ENCODE results near the gene TSPAN5.

TSPAN5 gene

DNA sequence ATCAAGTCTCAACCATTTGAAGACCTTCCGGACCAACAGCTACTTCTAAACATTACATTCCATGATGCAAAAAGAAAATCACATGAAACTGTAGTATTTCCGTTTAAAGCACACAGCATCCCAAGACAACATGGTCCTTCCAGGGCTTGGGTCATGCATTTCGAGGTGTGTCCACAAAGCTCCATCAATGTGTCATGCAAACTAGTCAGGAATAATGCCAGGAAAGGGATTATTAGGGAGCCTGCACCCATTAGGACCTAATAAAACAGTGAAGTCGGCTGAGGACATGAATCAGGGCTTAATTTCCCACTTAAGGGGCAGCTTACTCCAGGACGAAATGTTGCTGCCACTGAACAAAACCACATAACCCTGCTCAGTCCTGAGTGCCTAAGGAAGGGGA, 177.9 kb downstream of the TSPAN5 start:
- TF ChIP-seq, protein P1, sequence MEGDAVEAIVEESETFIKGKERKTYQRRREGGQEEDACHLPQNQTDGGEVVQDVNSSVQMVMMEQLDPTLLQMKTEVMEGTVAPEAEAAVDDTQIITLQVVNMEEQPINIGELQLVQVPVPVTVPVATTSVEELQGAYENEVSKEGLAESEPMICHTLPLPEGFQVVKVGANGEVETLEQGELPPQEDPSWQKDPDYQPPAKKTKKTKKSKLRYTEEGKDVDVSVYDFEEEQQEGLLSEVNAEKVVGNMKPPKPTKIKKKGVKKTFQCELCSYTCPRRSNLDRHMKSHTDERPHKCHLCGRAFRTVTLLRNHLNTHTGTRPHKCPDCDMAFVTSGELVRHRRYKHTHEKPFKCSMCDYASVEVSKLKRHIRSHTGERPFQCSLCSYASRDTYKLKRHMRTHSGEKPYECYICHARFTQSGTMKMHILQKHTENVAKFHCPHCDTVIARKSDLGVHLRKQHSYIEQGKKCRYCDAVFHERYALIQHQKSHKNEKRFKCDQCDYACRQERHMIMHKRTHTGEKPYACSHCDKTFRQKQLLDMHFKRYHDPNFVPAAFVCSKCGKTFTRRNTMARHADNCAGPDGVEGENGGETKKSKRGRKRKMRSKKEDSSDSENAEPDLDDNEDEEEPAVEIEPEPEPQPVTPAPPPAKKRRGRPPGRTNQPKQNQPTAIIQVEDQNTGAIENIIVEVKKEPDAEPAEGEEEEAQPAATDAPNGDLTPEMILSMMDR (IDR thresholded peaks at IDR 0.05) = no peak

DNA sequence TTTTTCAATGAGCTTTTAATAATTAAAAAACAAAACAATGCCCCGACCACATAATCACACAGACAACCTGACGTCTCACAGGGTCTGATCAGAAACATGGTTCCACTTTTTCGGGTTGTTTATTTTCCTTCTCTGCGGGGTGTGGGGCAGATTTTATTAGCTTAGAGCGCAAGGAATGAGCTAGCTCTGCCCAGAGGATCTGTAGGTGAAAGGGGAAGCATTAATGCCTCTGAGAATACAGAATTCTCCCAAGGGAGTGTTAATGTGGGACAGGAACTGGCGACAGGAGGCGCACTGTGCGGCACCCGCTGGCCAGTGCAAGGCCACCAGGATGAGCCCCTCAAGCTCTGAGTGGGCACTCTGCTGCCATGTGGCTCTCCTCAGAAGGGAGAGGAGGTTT, 181.5 kb downstream of the TSPAN5 start:
- TF ChIP-seq, protein P1 (IDR thresholded peaks at IDR 0.05) = no peak

DNA sequence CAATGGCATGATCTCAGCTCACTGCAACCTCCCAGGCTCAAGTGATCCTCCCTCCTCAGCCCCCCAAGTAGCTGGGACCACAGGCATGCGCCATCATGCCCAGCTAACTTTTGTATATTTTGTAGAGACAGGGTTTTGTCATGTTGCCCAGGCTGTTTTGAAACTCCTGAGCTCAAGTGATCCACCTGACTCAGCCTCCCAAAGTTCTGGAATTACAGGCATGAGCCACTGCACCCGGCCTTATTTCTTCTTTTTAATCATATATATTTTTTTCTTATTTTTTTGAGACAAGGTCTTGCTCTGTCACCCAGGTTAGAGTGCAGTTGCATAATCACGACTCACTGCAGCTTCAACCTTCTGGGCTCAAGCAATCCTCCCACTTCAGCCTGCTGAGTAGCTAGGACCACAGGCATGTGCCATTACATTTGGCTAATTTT, 184.0 kb downstream of the TSPAN5 start:
- TF ChIP-seq, protein P1 (IDR thresholded peaks at IDR 0.05) = no peak

GRCh38 chr4:98473046-98473445, 185.4 kb downstream of the TSPAN5 start:
- TF ChIP-seq, protein P1 (IDR thresholded peaks at IDR 0.05) = no peak

GRCh38 chr4:98470831-98471230, 187.6 kb downstream of the TSPAN5 start:
- TF ChIP-seq, protein P1 (IDR thresholded peaks at IDR 0.05) = no peak

GRCh38 chr4:98470366-98470765, 188.0 kb downstream of the TSPAN5 start:
- TF ChIP-seq, protein P1 (IDR thresholded peaks at IDR 0.05) = no peak

GRCh38 chr4:98469771-98470170, 188.6 kb downstream of the TSPAN5 start:
- TF ChIP-seq, protein P1 (IDR thresholded peaks at IDR 0.05) = no peak

DNA sequence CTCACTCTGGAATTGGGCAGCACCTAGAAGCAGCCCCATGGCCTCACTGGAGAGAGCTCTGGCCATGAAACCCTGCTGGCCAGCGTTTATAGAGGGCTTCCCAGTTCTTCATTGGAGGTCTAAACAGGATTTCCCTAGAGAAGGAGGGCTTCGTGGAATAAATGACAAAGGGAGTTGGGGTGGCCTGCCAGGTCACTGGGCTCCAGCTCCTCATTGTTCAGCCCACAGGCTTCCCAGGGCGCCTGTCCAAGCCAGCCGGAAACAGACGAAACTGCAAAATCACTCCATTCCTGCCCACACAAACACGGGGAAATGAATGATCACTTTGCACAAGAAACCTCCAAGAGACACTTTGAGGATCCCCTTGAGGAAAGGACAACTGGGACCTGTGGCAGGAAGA, 189.7 kb downstream of the TSPAN5 start:
- TF ChIP-seq, protein P1 (IDR thresholded peaks at IDR 0.05) = no peak
